Testis (tissue), 2 donors: ENCODE data around the gene NME9.

Experiments
- CTCF ChIP-seq, 3 experiments: fragments of 450-650 bp in 2 of 3; fragments of 200-600 bp in 1 of 3; sonication (generic) in 1 of 3; IDR thresholded peaks; one replicate each; pipeline ENCODE4 v1.5.1; 2016 to 2019; ENCODE audit warnings: antibody characterized with exemption in 3 of 3, mild to moderate bottlenecking in 2 of 3, moderate library complexity in 1 of 3
- POLR2A ChIP-seq: fragments of 450-650 bp; IDR thresholded peaks from one replicate; pipeline ENCODE4 v1.6.1; 2017; ENCODE audit warnings: antibody characterized with exemption, mild to moderate bottlenecking, moderate library complexity

GRCh38 chr3:138364356-138365252 is 35.0 kb upstream of the NME9 start:
- no peak for TF ChIP-seq CTCF (IDR thresholded peaks at IDR 0.05)
- no peak for TF ChIP-seq POLR2A
